Parathyroid adenoma (tissue), 2 donors: Measurements from ENCODE around the gene FHL3.
A peak's percentile ranks its signal among the peaks of the same experiment; 100 is the strongest.

Experiments used
- H2AFZ ChIP-seq: fragments of 300-600 bp; sonication (generic); one replicate; pipeline ENCODE4 v1.7.0; 2017; ENCODE audit warnings: antibody characterized with exemption, mild to moderate bottlenecking
- H3K27ac ChIP-seq: fragments of 300-600 bp; sonication (generic); one replicate; pipeline ENCODE4 v1.7.0; 2017
- H3K27me3 ChIP-seq: fragments of 300-600 bp; sonication (generic); one replicate; pipeline ENCODE4 v1.7.0; 2017; ENCODE audit warnings: low read length; ENCODE audit not compliant: control insufficient read depth, insufficient read depth
- H3K36me3 ChIP-seq: fragments of 300-600 bp; sonication (generic); one replicate; pipeline ENCODE4 v1.7.0; 2017; ENCODE audit warnings: low read length; ENCODE audit not compliant: control insufficient read depth, insufficient read depth
- H3K4me1 ChIP-seq: fragments of 300-600 bp; sonication (generic); one replicate; pipeline ENCODE4 v1.7.0; 2017; ENCODE audit warnings: control low read depth
- H3K4me2 ChIP-seq: fragments of 300-600 bp; sonication (generic); one replicate; pipeline ENCODE4 v1.7.0; 2017; ENCODE audit warnings: low read length
- H3K4me3 ChIP-seq: fragments of 300-600 bp; sonication (generic); one replicate; pipeline ENCODE4 v1.7.0; 2017; ENCODE audit warnings: low read depth, low read length
- H3K79me2 ChIP-seq: fragments of 300-600 bp; sonication (generic); one replicate; pipeline ENCODE4 v1.7.0; 2017; ENCODE audit warnings: control low read depth
- H3K9ac ChIP-seq: fragments of 300-600 bp; sonication (generic); one replicate; pipeline ENCODE4 v1.7.0; 2017; ENCODE audit warnings: mild to moderate bottlenecking
- H3K9me3 ChIP-seq: fragments of 300-600 bp; sonication (generic); one replicate; pipeline ENCODE4 v1.7.0; 2017; ENCODE audit warnings: low read length; ENCODE audit not compliant: control insufficient read depth
- TF ChIP-seq, protein P1 (sequence below): fragments of 300-600 bp; sonication (generic); IDR thresholded peaks from one replicate; pipeline ENCODE4 v1.7.0; 2017; ENCODE audit warnings: antibody characterized with exemption, mild to moderate bottlenecking
- donor health status: primary hyperparathyroidism.

Gene FHL3

DNA sequence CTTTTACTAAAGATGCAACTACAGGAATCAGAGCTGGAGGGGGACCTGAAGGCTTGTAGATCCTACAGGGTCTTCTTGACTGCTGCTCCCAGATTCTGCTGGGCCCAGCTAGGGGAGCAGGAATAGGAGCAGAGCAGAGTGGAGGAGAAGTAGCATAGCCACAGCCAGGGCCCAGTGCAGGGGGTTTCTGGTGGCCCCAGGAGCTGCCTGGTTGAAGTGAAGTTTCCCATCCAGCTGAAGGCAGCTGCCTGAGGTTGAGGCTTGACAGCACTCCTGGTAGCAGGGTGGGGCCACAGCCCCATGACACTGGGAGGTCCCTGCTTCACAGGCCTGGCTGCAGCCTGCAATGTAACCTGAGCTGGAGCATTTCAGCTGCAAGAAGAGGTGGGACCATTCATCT, 56.5 kb downstream of the FHL3 start:
- TF ChIP-seq, protein P1, sequence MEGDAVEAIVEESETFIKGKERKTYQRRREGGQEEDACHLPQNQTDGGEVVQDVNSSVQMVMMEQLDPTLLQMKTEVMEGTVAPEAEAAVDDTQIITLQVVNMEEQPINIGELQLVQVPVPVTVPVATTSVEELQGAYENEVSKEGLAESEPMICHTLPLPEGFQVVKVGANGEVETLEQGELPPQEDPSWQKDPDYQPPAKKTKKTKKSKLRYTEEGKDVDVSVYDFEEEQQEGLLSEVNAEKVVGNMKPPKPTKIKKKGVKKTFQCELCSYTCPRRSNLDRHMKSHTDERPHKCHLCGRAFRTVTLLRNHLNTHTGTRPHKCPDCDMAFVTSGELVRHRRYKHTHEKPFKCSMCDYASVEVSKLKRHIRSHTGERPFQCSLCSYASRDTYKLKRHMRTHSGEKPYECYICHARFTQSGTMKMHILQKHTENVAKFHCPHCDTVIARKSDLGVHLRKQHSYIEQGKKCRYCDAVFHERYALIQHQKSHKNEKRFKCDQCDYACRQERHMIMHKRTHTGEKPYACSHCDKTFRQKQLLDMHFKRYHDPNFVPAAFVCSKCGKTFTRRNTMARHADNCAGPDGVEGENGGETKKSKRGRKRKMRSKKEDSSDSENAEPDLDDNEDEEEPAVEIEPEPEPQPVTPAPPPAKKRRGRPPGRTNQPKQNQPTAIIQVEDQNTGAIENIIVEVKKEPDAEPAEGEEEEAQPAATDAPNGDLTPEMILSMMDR = no peak
- Histone ChIP-seq H3K4me2 (no peak overlapping the region), H3K79me2 (no peaks in the 10 kb centered on the region), H3K27ac (no peak overlapping the region), H3K9me3 (no peaks in the 10 kb centered on the region), H2AFZ (no peak overlapping the region), H3K36me3 (no peaks in the 10 kb centered on the region), H3K9ac (no peak overlapping the region), H3K4me1 (peaks cover 4% of the 10 kb centered on the region), H3K4me3 (no peak overlapping the region), H3K27me3 (no peaks in the 10 kb centered on the region)

DNA sequence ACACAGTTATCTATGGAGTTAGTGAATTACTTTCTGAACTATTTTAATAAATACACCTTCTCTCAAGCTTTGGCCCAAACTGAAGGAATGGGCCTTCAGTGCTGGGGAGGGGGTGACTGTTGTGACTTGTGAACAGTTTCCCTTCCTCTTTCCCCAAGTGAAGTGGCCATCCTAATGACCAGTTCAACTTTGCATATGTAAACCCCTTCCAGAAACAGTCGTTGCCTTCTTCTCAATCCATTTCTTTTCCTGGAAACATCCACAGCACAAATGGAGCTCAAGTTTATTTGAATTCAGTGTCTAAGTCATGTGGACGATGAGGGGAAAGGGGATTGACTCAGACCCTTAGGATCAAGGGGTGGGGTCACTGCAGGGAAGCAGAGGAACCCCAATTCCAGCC, 57.1 kb downstream of the FHL3 start:
- no peak overlapping the region for H2AFZ ChIP-seq
- peaks cover 4% of the 10 kb centered on the region for H3K4me1 ChIP-seq
- TF ChIP-seq, protein P1 = no peak

DNA sequence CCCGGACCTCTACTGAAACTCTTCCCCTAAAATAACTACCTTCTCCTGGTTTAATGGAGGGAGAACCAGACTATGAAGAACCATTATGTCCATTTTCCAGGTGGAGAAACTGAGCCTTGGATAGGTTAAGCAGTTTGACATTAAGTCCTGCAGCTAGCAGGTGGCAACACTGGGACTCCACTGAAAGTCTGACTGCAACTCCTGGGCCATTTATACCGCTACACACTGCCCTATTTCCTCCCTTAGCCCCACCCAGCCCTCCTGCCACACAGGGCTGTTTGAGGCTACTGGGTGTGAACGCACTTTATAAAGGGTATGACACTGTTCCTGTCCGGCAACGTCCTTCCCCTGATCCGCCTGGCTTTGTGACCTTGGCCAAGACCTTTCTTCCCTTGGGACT, 58.0 kb downstream of the FHL3 start:
- TF ChIP-seq, protein P1 = no peak
- H3K9ac ChIP-seq = no peak overlapping the region
- H3K27me3 ChIP-seq = no peaks in the 10 kb centered on the region
- peaks cover 4% of the 10 kb centered on the region for H3K4me1 ChIP-seq
- peak overlapping the region; percentile 84 for H2AFZ ChIP-seq
- H3K9me3 ChIP-seq = no peaks in the 10 kb centered on the region
- no peak overlapping the region for H3K27ac ChIP-seq
- no peaks in the 10 kb centered on the region for H3K36me3 ChIP-seq
- peak overlapping the region; percentile 95 for H3K4me2 ChIP-seq
- peak overlapping the region; percentile 83 for H3K4me3 ChIP-seq
- H3K79me2 ChIP-seq = no peaks in the 10 kb centered on the region

More for the DNA sequence above, 57.1 kb downstream of the FHL3 start:
- Histone ChIP-seq H3K27me3 (no peaks in the 10 kb centered on the region), H3K27ac (no peak overlapping the region), H3K79me2 (no peaks in the 10 kb centered on the region), H3K4me3 (no peak overlapping the region), H3K36me3 (no peaks in the 10 kb centered on the region), H3K9ac (no peak overlapping the region), H3K4me2 (no peak overlapping the region), H3K9me3 (no peaks in the 10 kb centered on the region)
